Inflammatory macrophage (primary cell): ENCODE measurements around the gene SLC38A10.

Experiments used
- DNase-seq, 2 donors: peaks; one replicate each; pipeline ENCODE4 v3.0.0-alpha.2; 2020 to 2022

The SLC38A10 gene

GRCh38 chr17:81295676-81296381 is 722 bp upstream of the SLC38A10 start:
- peak; percentile 25 to 26 for DNase-seq

GRCh38 chr17:81294512-81295030 is 536 bp downstream of the SLC38A10 start:
- peak in 1 of 2 donors; percentile 24 for DNase-seq

- DNase-seq = no peak
Measured at GRCh38 chr17:81292450-81292849, 2.7 kb downstream of the SLC38A10 start.

- DNase-seq = peak; percentile 63 to 73
Measured at GRCh38 chr17:81291662-81292061, 3.4 kb downstream of the SLC38A10 start.

GRCh38 chr17:81290230-81290629 is 4.9 kb downstream of the SLC38A10 start:
- DNase-seq = no peak

- no peak for DNase-seq
Measured at GRCh38 chr17:81289627-81290026, 5.5 kb downstream of the SLC38A10 start.

- no peak for DNase-seq
Measured at GRCh38 chr17:81288715-81289114, 6.4 kb downstream of the SLC38A10 start.

- DNase-seq = peak; percentile 16 to 51
Measured at GRCh38 chr17:81287741-81288430, 7.2 kb downstream of the SLC38A10 start.

GRCh38 chr17:81287152-81287551 is 8.0 kb downstream of the SLC38A10 start:
- DNase-seq = no peak

- no peak for DNase-seq
Measured at GRCh38 chr17:81286491-81287145, 8.5 kb downstream of the SLC38A10 start.

GRCh38 chr17:81285894-81286293 is 9.2 kb downstream of the SLC38A10 start:
- no peak for DNase-seq

- peak; percentile 93 to 97 for DNase-seq
Measured at GRCh38 chr17:81285179-81285878, 9.8 kb downstream of the SLC38A10 start.

- no peak for DNase-seq
Measured at GRCh38 chr17:81282876-81283275, 12.2 kb downstream of the SLC38A10 start.

GRCh38 chr17:81282141-81282540 is 13.0 kb downstream of the SLC38A10 start:
- DNase-seq = no peak

- DNase-seq = no peak
Measured at GRCh38 chr17:81280571-81280970, 14.5 kb downstream of the SLC38A10 start.

GRCh38 chr17:81279278-81280275 is 15.5 kb downstream of the SLC38A10 start:
- DNase-seq = no peak

GRCh38 chr17:81278831-81279230 is 16.3 kb downstream of the SLC38A10 start:
- no peak for DNase-seq

GRCh38 chr17:81277946-81278693 is 17.0 kb downstream of the SLC38A10 start:
- DNase-seq = no peak

GRCh38 chr17:81277421-81277820 is 17.7 kb downstream of the SLC38A10 start:
- no peak for DNase-seq

- no peak for DNase-seq
Measured at GRCh38 chr17:81276781-81277180, 18.3 kb downstream of the SLC38A10 start.

- DNase-seq = no peak
Measured at GRCh38 chr17:81274471-81274855, 20.6 kb downstream of the SLC38A10 start.
